HepG2 (cell line): ENCODE measurements around the gene NOTCH4. TPM values are rescaled to one million over a fixed set of nuclear protein-coding genes. Genes with fewer than 3 reads are reported as not detected.
A peak's percentile ranks its signal among the peaks of the same experiment; 100 is the strongest.

Experiments
- HOXA7 ChIP-seq: sonication (generic); formaldehyde crosslinking; IDR thresholded peaks from 2 replicates; pipeline ENCODE4 v1.8.1; 2022; ENCODE audit warnings: mild to moderate bottlenecking, missing genetic modification reagents, moderate library complexity
- HOXA9 ChIP-seq: sonication (generic); formaldehyde crosslinking; IDR thresholded peaks from 2 replicates; pipeline ENCODE4 v1.8.1; 2022; ENCODE audit warnings: missing genetic modification reagents, mild to moderate bottlenecking, moderate library complexity, borderline replicate concordance
- KLF6 ChIP-seq: IDR thresholded peaks from 2 replicates; pipeline ENCODE4 v1.8.0; 2016; ENCODE audit warnings: missing biosample characterization, missing genetic modification reagents
- MEIS2 ChIP-seq: sonication (generic); formaldehyde crosslinking; IDR thresholded peaks from 2 replicates; pipeline ENCODE4 v1.9.0; 2021; ENCODE audit warnings: mild to moderate bottlenecking, missing genetic modification reagents
- NFIC ChIP-seq: IDR thresholded peaks from 2 replicates; pipeline ENCODE4 v1.6.1; 2012; ENCODE audit warnings: mild to moderate bottlenecking, low read length, inconsistent platforms
- NR2F1 ChIP-seq, 2 experiments: fragments of 450-650 bp in 1 of 2; formaldehyde crosslinking in 1 of 2; IDR thresholded peaks; 2 replicates each; pipeline versions ENCODE4 v1.5.0 to v1.6.1; 2016 to 2020; ENCODE audit warnings: mild to moderate bottlenecking in 1 of 2, missing compliant biosample characterization in 1 of 2, missing genetic modification reagents in 1 of 2, moderate library complexity in 1 of 2
- SALL1 ChIP-seq: sonication (generic); formaldehyde crosslinking; IDR thresholded peaks from 2 replicates; pipeline ENCODE4 v1.8.0; 2022; ENCODE audit warnings: mild to moderate bottlenecking, missing genetic modification reagents
- TOPORS ChIP-seq: sonication (generic); formaldehyde crosslinking; IDR thresholded peaks from 2 replicates; pipeline ENCODE4 v1.8.0; 2023; ENCODE audit warnings: mild to moderate bottlenecking, missing genetic modification reagents
- XRCC5 ChIP-seq: fragments of 200-400 bp; formaldehyde crosslinking; optimal IDR thresholded peaks from 2 replicates; pipeline ENCODE3; 2017; ENCODE audit warnings: mild to moderate bottlenecking, low read length
- ZNF326 ChIP-seq: sonication (generic); formaldehyde crosslinking; IDR thresholded peaks from 2 replicates; pipeline ENCODE4 v1.4.0; 2020; ENCODE audit warnings: missing genetic modification reagents, borderline replicate concordance
- ZNF83 ChIP-seq: sonication (generic); formaldehyde crosslinking; IDR thresholded peaks from 2 replicates; pipeline ENCODE4 v1.4.0; 2020; ENCODE audit warnings: missing genetic modification reagents, mild to moderate bottlenecking, borderline replicate concordance
- polyA plus RNA-seq, 8 experiments: library from polyadenylated mRNA; depleted of rRNA in 3 of 8; stranded (reverse) in 7 of 8; unstranded in 1 of 8; fragments of >200 nt; fragmentation: Illumina TruSeq in 4 of 8; extraction: Trizol in 4 of 8; gene quantifications; 2 replicates each; pipeline versions ENCODE4 v1.2.1 to v1.2.3, GENCODE V29; 2011 to 2016; ENCODE audit warnings: low read depth in 4 of 8, missing spikeins in 1 of 8, mixed read lengths in 1 of 8; ENCODE audit not compliant: insufficient read depth in 1 of 8
- total RNA-seq, 5 experiments: library from RNA; depleted of rRNA; stranded (reverse); fragments of >200 nt; fragmentation: Illumina TruSeq; extraction: Trizol; gene quantifications; 2 replicates each; pipeline ENCODE4 v1.2.3, GENCODE V29; 2016; ENCODE audit warnings: low read depth in 1 of 5
- TF ChIP-seq, protein P1 (sequence below): sonication (generic); formaldehyde crosslinking; IDR thresholded peaks from 2 replicates; pipeline ENCODE4 v1.4.0; 2020; ENCODE audit warnings: mild to moderate bottlenecking, missing genetic modification reagents
- TF ChIP-seq, protein P2 (sequence below): sonication (generic); formaldehyde crosslinking; IDR thresholded peaks from 2 replicates; pipeline ENCODE4 v1.4.0; 2020; ENCODE audit warnings: missing genetic modification reagents
- TF ChIP-seq, protein P3 (sequence below): sonication (generic); formaldehyde crosslinking; IDR thresholded peaks from 2 replicates; pipeline ENCODE4 v1.5.0; 2020; ENCODE audit warnings: missing genetic modification reagents
- TF ChIP-seq, protein P4 (sequence below): sonication (generic); formaldehyde crosslinking; IDR thresholded peaks from 2 replicates; pipeline ENCODE4 v1.5.0; 2020; ENCODE audit warnings: missing genetic modification reagents, mild to moderate bottlenecking, borderline replicate concordance

The NOTCH4 gene
- total and polyA plus RNA-seq, 2 of the 13 experiments (the other 11 are each of a cell fraction or from before 2014, with no cell fraction given) = 0.51 to 0.83 TPM

DNA sequence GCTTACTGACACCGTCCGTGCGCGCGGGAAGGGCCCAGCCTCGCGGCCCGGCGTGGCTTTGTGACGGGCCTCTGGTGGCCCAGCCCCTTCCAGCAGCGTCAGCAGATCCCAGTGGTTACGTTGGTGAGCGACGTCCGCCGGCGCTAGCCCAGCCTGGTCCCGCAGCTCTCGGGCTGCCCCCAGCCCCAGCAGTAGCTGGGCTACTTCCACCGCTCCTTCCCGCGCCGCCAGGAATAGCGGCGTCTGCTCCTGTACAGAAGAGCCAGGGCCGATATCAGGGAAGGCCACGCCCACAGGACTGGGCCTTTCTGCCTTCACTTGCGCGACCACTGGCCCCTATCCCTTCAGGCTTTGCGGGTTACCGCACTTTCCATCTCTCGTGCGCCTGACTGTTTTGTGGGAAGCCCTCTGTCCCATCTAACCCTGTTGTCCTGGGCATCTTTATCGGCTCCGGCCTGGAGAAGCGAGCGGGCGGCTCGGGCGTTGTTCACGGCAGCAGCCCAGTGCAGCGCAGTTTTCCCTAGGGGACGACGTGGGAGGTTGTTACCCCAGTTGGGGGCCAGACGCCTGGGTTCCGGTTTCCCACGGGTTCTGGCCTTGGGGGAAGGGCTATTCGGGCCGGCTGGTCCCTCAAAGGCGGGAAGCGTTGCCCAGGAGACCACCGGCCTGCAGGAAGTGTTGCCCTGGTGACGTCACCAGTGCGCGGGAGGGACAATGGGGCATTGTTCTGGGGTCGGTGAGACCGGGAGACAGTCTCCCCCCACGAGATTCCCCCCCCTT lies 27.8 kb downstream of the NOTCH4 start (continued):
- TF ChIP-seq, protein P1, sequence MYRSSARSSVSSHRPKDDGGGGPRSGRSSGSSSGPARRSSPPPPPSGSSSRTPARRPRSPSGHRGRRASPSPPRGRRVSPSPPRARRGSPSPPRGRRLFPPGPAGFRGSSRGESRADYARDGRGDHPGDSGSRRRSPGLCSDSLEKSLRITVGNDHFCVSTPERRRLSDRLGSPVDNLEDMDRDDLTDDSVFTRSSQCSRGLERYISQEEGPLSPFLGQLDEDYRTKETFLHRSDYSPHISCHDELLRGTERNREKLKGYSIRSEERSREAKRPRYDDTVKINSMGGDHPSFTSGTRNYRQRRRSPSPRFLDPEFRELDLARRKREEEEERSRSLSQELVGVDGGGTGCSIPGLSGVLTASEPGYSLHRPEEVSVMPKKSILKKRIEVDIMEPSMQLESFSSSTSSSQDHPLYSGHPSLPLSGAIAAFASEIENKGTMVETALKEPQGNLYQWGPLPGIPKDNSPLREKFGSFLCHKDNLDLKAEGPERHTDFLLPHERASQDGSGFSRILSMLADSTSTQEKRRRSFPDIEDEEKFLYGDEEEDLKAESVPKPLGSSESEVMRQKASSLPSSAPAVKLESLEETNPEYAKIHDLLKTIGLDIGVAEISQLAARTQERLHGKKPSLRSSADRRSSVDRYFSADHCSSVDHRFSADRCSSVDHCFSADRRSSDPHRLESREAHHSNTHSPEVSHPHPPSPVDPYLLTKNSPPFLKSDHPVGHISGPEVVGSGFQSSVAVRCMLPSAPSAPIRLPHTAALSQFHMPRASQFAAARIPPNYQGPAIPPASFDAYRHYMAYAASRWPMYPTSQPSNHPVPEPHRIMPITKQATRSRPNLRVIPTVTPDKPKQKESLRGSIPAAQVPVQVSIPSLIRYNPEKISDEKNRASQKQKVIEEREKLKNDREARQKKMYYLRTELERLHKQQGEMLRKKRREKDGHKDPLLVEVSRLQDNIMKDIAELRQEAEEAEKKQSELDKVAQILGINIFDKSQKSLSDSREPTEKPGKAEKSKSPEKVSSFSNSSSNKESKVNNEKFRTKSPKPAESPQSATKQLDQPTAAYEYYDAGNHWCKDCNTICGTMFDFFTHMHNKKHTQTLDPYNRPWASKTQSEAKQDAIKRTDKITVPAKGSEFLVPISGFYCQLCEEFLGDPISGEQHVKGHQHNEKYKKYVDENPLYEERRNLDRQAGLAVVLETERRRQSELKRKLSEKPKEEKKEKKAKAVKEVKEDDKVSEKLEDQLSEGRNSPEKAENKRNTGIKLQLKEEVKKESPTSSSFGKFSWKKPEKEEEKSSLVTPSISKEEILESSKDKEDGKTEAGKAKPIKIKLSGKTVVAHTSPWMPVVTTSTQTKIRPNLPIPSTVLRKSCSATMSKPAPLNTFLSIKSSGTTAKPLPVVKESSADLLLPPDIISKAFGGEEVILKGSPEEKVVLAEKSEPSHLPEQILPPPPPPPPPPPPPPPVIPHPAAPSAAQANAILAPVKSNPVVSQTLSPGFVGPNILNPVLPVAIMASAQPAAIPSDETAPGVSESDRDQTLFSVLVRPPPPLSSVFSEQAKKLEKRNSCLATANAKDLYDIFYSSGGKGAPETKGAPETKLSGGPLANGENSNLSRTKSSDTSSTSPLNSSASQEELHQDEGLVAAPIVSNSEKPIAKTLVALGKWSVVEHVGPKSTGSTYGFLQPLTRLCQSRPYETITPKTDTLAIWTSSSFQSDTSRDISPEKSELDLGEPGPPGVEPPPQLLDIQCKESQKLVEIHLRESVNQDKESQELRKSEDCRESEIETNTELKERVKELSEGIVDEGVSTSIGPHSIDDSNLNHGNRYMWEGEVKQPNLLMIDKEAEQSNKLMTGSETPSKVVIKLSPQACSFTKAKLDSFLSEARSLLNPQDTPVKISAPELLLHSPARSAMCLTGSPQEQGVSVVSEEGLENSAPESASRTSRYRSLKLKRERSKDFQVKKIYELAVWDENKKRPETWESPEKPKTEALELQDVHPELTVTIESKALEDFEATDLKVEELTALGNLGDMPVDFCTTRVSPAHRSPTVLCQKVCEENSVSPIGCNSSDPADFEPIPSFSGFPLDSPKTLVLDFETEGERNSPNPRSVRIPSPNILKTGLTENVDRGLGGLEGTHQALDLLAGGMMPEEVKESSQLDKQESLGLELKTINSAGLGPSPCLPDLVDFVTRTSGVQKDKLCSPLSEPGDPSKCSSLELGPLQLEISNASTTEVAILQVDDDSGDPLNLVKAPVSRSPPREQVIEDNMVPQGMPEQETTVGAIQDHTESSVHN (CRISPR knock-in tag) = peak; percentile 73; the same call in 1 of the 2 replicates
- peak; percentile 90 for TF ChIP-seq TOPORS (CRISPR knock-in tag)
- TF ChIP-seq, protein P2, sequence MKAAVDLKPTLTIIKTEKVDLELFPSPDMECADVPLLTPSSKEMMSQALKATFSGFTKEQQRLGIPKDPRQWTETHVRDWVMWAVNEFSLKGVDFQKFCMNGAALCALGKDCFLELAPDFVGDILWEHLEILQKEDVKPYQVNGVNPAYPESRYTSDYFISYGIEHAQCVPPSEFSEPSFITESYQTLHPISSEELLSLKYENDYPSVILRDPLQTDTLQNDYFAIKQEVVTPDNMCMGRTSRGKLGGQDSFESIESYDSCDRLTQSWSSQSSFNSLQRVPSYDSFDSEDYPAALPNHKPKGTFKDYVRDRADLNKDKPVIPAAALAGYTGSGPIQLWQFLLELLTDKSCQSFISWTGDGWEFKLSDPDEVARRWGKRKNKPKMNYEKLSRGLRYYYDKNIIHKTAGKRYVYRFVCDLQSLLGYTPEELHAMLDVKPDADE (CRISPR knock-in tag) = no peak
- TF ChIP-seq NFIC = no peak
- peak; percentile 93; the same call in 1 of the 2 replicates for TF ChIP-seq ZNF83 (CRISPR knock-in tag)
- peak; percentile 68; the same call in 1 of the 2 replicates for TF ChIP-seq KLF6 (CRISPR knock-in tag)
- TF ChIP-seq, protein P3, sequence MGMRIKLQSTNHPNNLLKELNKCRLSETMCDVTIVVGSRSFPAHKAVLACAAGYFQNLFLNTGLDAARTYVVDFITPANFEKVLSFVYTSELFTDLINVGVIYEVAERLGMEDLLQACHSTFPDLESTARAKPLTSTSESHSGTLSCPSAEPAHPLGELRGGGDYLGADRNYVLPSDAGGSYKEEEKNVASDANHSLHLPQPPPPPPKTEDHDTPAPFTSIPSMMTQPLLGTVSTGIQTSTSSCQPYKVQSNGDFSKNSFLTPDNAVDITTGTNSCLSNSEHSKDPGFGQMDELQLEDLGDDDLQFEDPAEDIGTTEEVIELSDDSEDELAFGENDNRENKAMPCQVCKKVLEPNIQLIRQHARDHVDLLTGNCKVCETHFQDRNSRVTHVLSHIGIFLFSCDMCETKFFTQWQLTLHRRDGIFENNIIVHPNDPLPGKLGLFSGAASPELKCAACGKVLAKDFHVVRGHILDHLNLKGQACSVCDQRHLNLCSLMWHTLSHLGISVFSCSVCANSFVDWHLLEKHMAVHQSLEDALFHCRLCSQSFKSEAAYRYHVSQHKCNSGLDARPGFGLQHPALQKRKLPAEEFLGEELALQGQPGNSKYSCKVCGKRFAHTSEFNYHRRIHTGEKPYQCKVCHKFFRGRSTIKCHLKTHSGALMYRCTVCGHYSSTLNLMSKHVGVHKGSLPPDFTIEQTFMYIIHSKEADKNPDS = peak; percentile 89; the same call in 1 of the 2 replicates
- TF ChIP-seq ZNF326 (CRISPR knock-in tag) = no peak
- no peak for TF ChIP-seq XRCC5
- no peak for TF ChIP-seq HOXA9
- no peak for TF ChIP-seq HOXA7
- TF ChIP-seq, protein P4, sequence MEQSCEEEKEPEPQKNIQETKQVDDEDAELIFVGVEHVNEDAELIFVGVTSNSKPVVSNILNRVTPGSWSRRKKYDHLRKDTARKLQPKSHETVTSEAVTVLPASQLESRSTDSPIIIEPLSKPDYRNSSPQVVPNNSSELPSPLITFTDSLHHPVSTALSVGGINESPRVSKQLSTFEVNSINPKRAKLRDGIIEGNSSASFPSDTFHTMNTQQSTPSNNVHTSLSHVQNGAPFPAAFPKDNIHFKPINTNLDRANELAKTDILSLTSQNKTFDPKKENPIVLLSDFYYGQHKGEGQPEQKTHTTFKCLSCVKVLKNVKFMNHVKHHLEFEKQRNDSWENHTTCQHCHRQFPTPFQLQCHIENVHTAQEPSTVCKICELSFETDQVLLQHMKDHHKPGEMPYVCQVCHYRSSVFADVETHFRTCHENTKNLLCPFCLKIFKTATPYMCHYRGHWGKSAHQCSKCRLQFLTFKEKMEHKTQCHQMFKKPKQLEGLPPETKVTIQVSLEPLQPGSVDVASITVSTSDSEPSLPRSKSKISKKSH = peak; percentile 40; the same call in 1 of the 2 replicates
- no peak for TF ChIP-seq NR2F1 (CRISPR knock-in tag; IDR thresholded peaks at IDR 0.05)
- TF ChIP-seq MEIS2 (CRISPR knock-in tag) = peak; percentile 89
- peak; percentile 86 for TF ChIP-seq SALL1 (CRISPR knock-in tag)
